ENCODE data around the gene PIP4P1.
"Not testable (repeated sequence)": the region's sequence is repeated elsewhere in the genome, so short reads cannot be mapped to it uniquely, and the experiment has no call there.

DNA sequence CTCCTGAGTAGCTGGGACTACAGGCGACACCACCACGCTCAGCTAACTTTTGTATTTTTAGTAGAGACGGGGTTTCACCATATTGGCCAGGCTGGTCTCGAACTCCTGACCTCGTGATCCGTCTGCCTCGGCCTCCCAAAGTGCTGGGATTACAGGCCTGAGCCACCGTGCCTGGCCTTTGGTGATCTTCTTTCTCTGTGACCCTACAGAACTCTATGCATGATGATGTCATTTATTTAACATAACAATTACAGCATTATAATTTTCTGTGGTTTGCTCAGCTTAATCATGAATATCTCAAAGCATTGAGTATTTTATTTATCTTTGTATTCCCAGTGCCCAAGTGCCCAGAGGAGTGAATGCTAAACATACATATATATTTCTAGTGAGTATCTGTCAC, 8.4 kb downstream of the PIP4P1 start:
- TF ChIP-seq ZNF274 (IDR thresholded peaks at IDR 0.05; ENCODE audit: low read depth, low read length); YY1 (IDR thresholded peaks at IDR 0.05; ENCODE audit: insufficient read depth, insufficient read length): not testable (repeated sequence)

Measured in NT2/D1 (cell line).